Mammary epithelial cell (primary cell): ENCODE data around the gene PCBP4.

ENCODE experiments used
- CTCF ChIP-seq, 2 donors: IDR thresholded peaks in 1 of 2; conservative IDR thresholded peaks in 1 of 2; 2 replicates each; pipeline ENCODE4 v1.5.1; 2011 to 2012; ENCODE audit warnings: inconsistent platforms in 2 of 2, low read length in 2 of 2, mild to moderate bottlenecking in 2 of 2, control low read depth in 1 of 2, low read depth in 1 of 2; ENCODE audit not compliant: insufficient read depth in 1 of 2; ENCODE audit errors: extremely low read depth in 1 of 2
- EZH2 ChIP-seq: IDR thresholded peaks from 2 replicates; pipeline ENCODE4 v1.6.1; 2012; ENCODE audit warnings: low read length, inconsistent platforms, borderline replicate concordance

DNA sequence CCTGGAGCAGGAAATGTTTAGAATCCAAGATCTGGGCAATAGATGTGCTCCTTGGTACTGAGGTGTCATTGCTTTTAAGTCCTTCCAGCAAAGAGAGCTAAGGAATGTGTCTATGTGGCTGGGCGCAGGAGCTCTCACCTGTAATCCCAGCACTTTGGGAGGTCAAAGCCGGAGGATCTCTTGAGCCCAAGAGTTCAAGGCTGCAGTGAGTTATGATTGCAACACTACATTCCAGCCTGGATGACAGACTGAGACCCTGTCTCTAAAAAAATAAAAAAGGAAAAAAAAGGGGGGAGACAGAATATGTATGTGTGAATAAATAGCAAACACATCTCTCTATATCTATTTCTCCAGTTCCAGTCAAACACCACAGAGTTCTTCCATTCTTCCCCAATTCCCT is 16.4 kb downstream of the PCBP4 start:
- TF ChIP-seq EZH2 (no peak), CTCF (conservative IDR thresholded peaks at IDR 0.05 in 1 of 2, IDR thresholded peaks at IDR 0.05 in 1 of 2; ENCODE audit: extremely low read depth in 1 of 2, insufficient read depth in 1 of 2, low read depth in 1 of 2, low read length in 2 of 2) (no peak)
